OCI-LY7 (cell line): ENCODE results near the gene XIRP2.

Experiments used
- CTCF ChIP-seq: fragments of 200-600 bp; sonication (generic); conservative IDR thresholded peaks from 2 replicates; pipeline ENCODE4 v1.5.1; 2014; ENCODE audit warnings: mild to moderate bottlenecking, antibody characterized with exemption, low read length, moderate library complexity, mixed read lengths
- EZH2phosphoT487 ChIP-seq: fragments of 200-600 bp; sonication (generic); IDR thresholded peaks from 2 replicates; pipeline ENCODE4 v1.6.1; 2018; ENCODE audit warnings: low read depth, borderline replicate concordance, mild to moderate bottlenecking, mixed run types, antibody characterized with exemption, low read length, moderate library complexity, mixed read lengths

- TF ChIP-seq CTCF (no peak), EZH2phosphoT487 (no peak)
Measured at GRCh38 chr2:166870346-166870745, 17.9 kb upstream of the XIRP2 start.
